Activated CD8-positive, alpha-beta T cell treated with anti-CD3 and anti-CD28 coated beads, Interleukin-2, amount 10 ng/mL, durations not matched to agents 7 days and 5 days (primary cell): ENCODE results near the gene AMIGO2. TPM values are rescaled to one million over a fixed set of nuclear protein-coding genes. Genes with fewer than 3 reads are reported as not detected.
"Not testable (repeated sequence)": the region's sequence is repeated elsewhere in the genome, so short reads cannot be mapped to it uniquely, and the experiment has no call there.

Source experiments
- ATAC-seq: fragments of 150-1000 bp; cut with Tn5 transposase; one replicate; pipeline ENCODE4 v1.10.0; 2021; ENCODE audit warnings: moderate library complexity
- CTCF ChIA-PET: fragments of 350-600 bp; sonication (Branson Sonifier 250); formaldehyde crosslinking; loops from one replicate; lab custom pipeline; 2021; ENCODE audit warnings: antibody characterized with exemption; lab: Charles Lee
- POLR2A ChIA-PET: fragments of 350-600 bp; sonication (Branson Sonifier 250); formaldehyde crosslinking; loops from one replicate; lab custom pipeline; 2021; ENCODE audit warnings: antibody characterized with exemption; lab: Charles Lee
- DNase-seq: peaks from one replicate; pipeline ENCODE4 v3.0.0-alpha.2; 2020
- H3K27ac Mint-ChIP-seq: one replicate; pipeline ENCODE4 v1.8.0; 2021; ENCODE audit warnings: mild to moderate bottlenecking, mixed read lengths
- H3K27me3 Mint-ChIP-seq: one replicate; pipeline ENCODE4 v1.8.0; 2021; ENCODE audit warnings: low read depth, mixed read lengths
- H3K36me3 Mint-ChIP-seq: one replicate; pipeline ENCODE4 v1.8.0; 2021; ENCODE audit warnings: low read depth, mixed read lengths
- H3K4me1 Mint-ChIP-seq: one replicate; pipeline ENCODE4 v1.8.0; 2021; ENCODE audit warnings: low read depth, mixed read lengths
- H3K4me3 Mint-ChIP-seq: one replicate; pipeline ENCODE4 v1.8.0; 2021; ENCODE audit warnings: mild to moderate bottlenecking, mixed read lengths
- H3K9me3 Mint-ChIP-seq: one replicate; pipeline ENCODE4 v1.8.0; 2022; ENCODE audit warnings: mixed read lengths; ENCODE audit not compliant: insufficient read depth
- total RNA-seq, 2 experiments: library from RNA; stranded (reverse); gene quantifications; one replicate each; pipeline ENCODE4 v1.2.3, GENCODE V29; 2021

Gene AMIGO2
- total RNA-seq, 2 experiments from 2014 or later = 10.2 TPM

GRCh38 chr12:47070310-47070709 is 9.4 kb downstream of the AMIGO2 start:
- H3K4me1 Mint-ChIP-seq = peaks cover 7% of the 10 kb centered on the region
- CTCF ChIA-PET = interaction anchor here (0.7 to 5.1 kb wide), 32 partner anchors 8 to 999 kb away, joined by 3 to 59 read pairs (median 5); partner anchors contain the start of genes AMIGO2 and PCED1B
- no peaks in the 10 kb centered on the region for H3K9me3 Mint-ChIP-seq
- H3K27ac Mint-ChIP-seq = no peak overlapping the region
- DNase-seq = no peak
- ATAC-seq = no peak
- H3K27me3 Mint-ChIP-seq = no peaks in the 10 kb centered on the region
- H3K36me3 Mint-ChIP-seq = no peaks in the 10 kb centered on the region
- POLR2A ChIA-PET = interaction anchor here (0.6 kb wide), 1 partner anchor 140 kb away, joined by 4 read pairs; no protein-coding TSS in a partner anchor
- H3K4me3 Mint-ChIP-seq = no peak overlapping the region

- DNase-seq = no peak
- H3K27ac Mint-ChIP-seq = no peak overlapping the region
- H3K36me3 Mint-ChIP-seq = no peaks in the 10 kb centered on the region
- ChIA-PET POLR2A (no interaction called here), CTCF (interaction anchor here (1.0 to 5.1 kb wide), 4 partner anchors 11 to 139 kb away, joined by 3 to 59 read pairs (median 29); partner anchors contain the start of genes AMIGO2 and PCED1B)
- H3K27me3 Mint-ChIP-seq = no peaks in the 10 kb centered on the region
- ATAC-seq = no peak
- no peak overlapping the region for H3K4me3 Mint-ChIP-seq
- H3K9me3 Mint-ChIP-seq = no peaks in the 10 kb centered on the region
- H3K4me1 Mint-ChIP-seq = peaks cover 7% of the 10 kb centered on the region
Observed at GRCh38 chr12:47068539-47068938, 11.2 kb downstream of the AMIGO2 start.

- no peaks in the 10 kb centered on the region for H3K9me3 Mint-ChIP-seq
- DNase-seq (no peak), ATAC-seq (no peak)
- no peaks in the 10 kb centered on the region for H3K36me3 Mint-ChIP-seq
- H3K4me3 Mint-ChIP-seq = no peak overlapping the region
- no peaks in the 10 kb centered on the region for H3K27me3 Mint-ChIP-seq
- peaks cover 7% of the 10 kb centered on the region for H3K4me1 Mint-ChIP-seq
- H3K27ac Mint-ChIP-seq = no peak overlapping the region
- CTCF ChIA-PET = interaction anchor here (1.0 to 5.1 kb wide), 4 partner anchors 11 to 140 kb away, joined by 3 to 59 read pairs (median 29); partner anchors contain the start of genes AMIGO2 and PCED1B
- POLR2A ChIA-PET = no interaction called here
Observed at GRCh38 chr12:47067771-47068431, 11.9 kb downstream of the AMIGO2 start.

- POLR2A ChIA-PET = interaction anchor here (0.9 kb wide), 1 partner anchor 145 kb away, joined by 3 read pairs; no protein-coding TSS in a partner anchor
- Mint-ChIP-seq H3K4me3 (no peak overlapping the region), H3K27ac (no peak overlapping the region), H3K36me3 (no peaks in the 10 kb centered on the region), H3K27me3 (no peaks in the 10 kb centered on the region), H3K9me3 (no peaks in the 10 kb centered on the region), H3K4me1 (peaks cover 7% of the 10 kb centered on the region)
- CTCF ChIA-PET = interaction anchor here (1.3 to 5.1 kb wide), 3 partner anchors 12 to 345 kb away, joined by 4 to 49 read pairs (median 9); partner anchors contain the start of genes AMIGO2 and PCED1B
- DNase-seq (no peak), ATAC-seq (no peak)
Observed at GRCh38 chr12:47067176-47067575, 12.6 kb downstream of the AMIGO2 start.

- CTCF ChIA-PET = interaction anchor here (0.8 to 2.2 kb wide), 3 partner anchors 13 to 346 kb away, joined by 3 to 9 read pairs (median 4); partner anchors contain the start of genes AMIGO2 and PCED1B
- Mint-ChIP-seq H3K9me3 (no peaks in the 10 kb centered on the region), H3K27me3 (no peaks in the 10 kb centered on the region), H3K27ac (no peak overlapping the region), H3K36me3 (no peaks in the 10 kb centered on the region), H3K4me1 (peaks cover 7% of the 10 kb centered on the region), H3K4me3 (no peak overlapping the region)
- DNase-seq (no peak), ATAC-seq (no peak)
- POLR2A ChIA-PET = interaction anchor here (0.9 kb wide), 1 partner anchor 146 kb away, joined by 3 read pairs; no protein-coding TSS in a partner anchor
Observed at GRCh38 chr12:47066278-47067025, 13.3 kb downstream of the AMIGO2 start.

GRCh38 chr12:47065546-47065945 is 14.2 kb downstream of the AMIGO2 start:
- Mint-ChIP-seq H3K27ac (no peak overlapping the region), H3K27me3 (no peaks in the 10 kb centered on the region), H3K9me3 (no peaks in the 10 kb centered on the region), H3K4me1 (peaks cover 7% of the 10 kb centered on the region), H3K36me3 (peaks cover 3% of the 10 kb centered on the region), H3K4me3 (no peak overlapping the region)
- ChIA-PET CTCF (interaction anchor here (0.8 kb wide), 1 partner anchor 128 kb away, joined by 3 read pairs; no protein-coding TSS in a partner anchor), POLR2A (no interaction called here)
- ATAC-seq (no peak), DNase-seq (no peak)

GRCh38 chr12:47058640-47059039 is 21.1 kb downstream of the AMIGO2 start:
- POLR2A ChIA-PET, H3K9me3 Mint-ChIP-seq, H3K4me1 Mint-ChIP-seq, ATAC-seq, DNase-seq, H3K36me3 Mint-ChIP-seq, H3K27ac Mint-ChIP-seq, H3K27me3 Mint-ChIP-seq, H3K4me3 Mint-ChIP-seq: not testable (repeated sequence)
- CTCF ChIA-PET = interaction anchor here (2.2 kb wide), 1 partner anchor 12 kb away, joined by 8 read pairs; no protein-coding TSS in a partner anchor

GRCh38 chr12:47056944-47057343 is 22.8 kb downstream of the AMIGO2 start:
- H3K9me3 Mint-ChIP-seq, DNase-seq, H3K27ac Mint-ChIP-seq, H3K27me3 Mint-ChIP-seq, POLR2A ChIA-PET, ATAC-seq, H3K36me3 Mint-ChIP-seq, H3K4me3 Mint-ChIP-seq, H3K4me1 Mint-ChIP-seq: not testable (repeated sequence)
- CTCF ChIA-PET = interaction anchor here (2.2 kb wide), 1 partner anchor 14 kb away, joined by 9 read pairs; no protein-coding TSS in a partner anchor

GRCh38 chr12:47055856-47056255 is 23.9 kb downstream of the AMIGO2 start:
- CTCF ChIA-PET = interaction anchor here (1.8 to 2.2 kb wide), 2 partner anchors 14 to 15 kb away, joined by 6 to 9 read pairs; no protein-coding TSS in a partner anchor
- not testable (repeated sequence) for ATAC-seq

GRCh38 chr12:47054659-47055058 is 25.1 kb downstream of the AMIGO2 start:
- ATAC-seq (no peak), DNase-seq (no peak)
- no peak overlapping the region for H3K27ac Mint-ChIP-seq
- H3K4me1 Mint-ChIP-seq = no peaks in the 10 kb centered on the region
- H3K9me3 Mint-ChIP-seq = no peaks in the 10 kb centered on the region
- CTCF ChIA-PET = interaction anchor here (1.1 to 1.8 kb wide), 2 partner anchors 16 to 152 kb away, joined by 3 to 6 read pairs; no protein-coding TSS in a partner anchor
- no peaks in the 10 kb centered on the region for H3K27me3 Mint-ChIP-seq
- POLR2A ChIA-PET = no interaction called here
- no peak overlapping the region for H3K4me3 Mint-ChIP-seq
- peaks cover 7% of the 10 kb centered on the region for H3K36me3 Mint-ChIP-seq

More at GRCh38 chr12:47055856-47056255, 23.9 kb downstream of the AMIGO2 start:
- H3K9me3 Mint-ChIP-seq, DNase-seq, H3K27me3 Mint-ChIP-seq, H3K36me3 Mint-ChIP-seq, H3K4me1 Mint-ChIP-seq, H3K4me3 Mint-ChIP-seq, H3K27ac Mint-ChIP-seq, POLR2A ChIA-PET: not testable (repeated sequence)

- Mint-ChIP-seq H3K27ac (no peak overlapping the region), H3K36me3 (peaks cover 7% of the 10 kb centered on the region), H3K4me1 (no peaks in the 10 kb centered on the region), H3K27me3 (no peaks in the 10 kb centered on the region), H3K4me3 (no peak overlapping the region), H3K9me3 (no peaks in the 10 kb centered on the region)
- DNase-seq (no peak), ATAC-seq (no peak)
- POLR2A ChIA-PET = no interaction called here
- CTCF ChIA-PET = interaction anchor here (0.9 to 1.8 kb wide), 4 partner anchors 16 to 153 kb away, joined by 3 to 6 read pairs (median 6); no protein-coding TSS in a partner anchor
Observed at GRCh38 chr12:47053961-47054360, 25.8 kb downstream of the AMIGO2 start.
